GM19025 (cell line): Measurements from ENCODE around the gene ATP6V1G2.
A peak's percentile ranks its signal among the peaks of the same experiment; 100 is the strongest.
"Not testable (repeated sequence)": the region's sequence is repeated elsewhere in the genome, so short reads cannot be mapped to it uniquely, and the experiment has no call there.

ENCODE experiments used
- ATAC-seq: cut with Tn5 transposase; IDR thresholded peaks from one replicate; pipeline ENCODE4 v1.9.1; 2021; ENCODE audit warnings: mild to moderate bottlenecking, low read depth, moderate library complexity; ENCODE audit not compliant: unreplicated experiment

ATP6V1G2 gene

GRCh38 chr6:31531771-31532643, 14.4 kb downstream of the ATP6V1G2 start:
- ATAC-seq = no peak

- ATAC-seq = no peak
Observed at GRCh38 chr6:31531162-31531561, 15.2 kb downstream of the ATP6V1G2 start.

GRCh38 chr6:31530659-31531058, 15.7 kb downstream of the ATP6V1G2 start:
- no peak for ATAC-seq

GRCh38 chr6:31529329-31530150, 16.9 kb downstream of the ATP6V1G2 start:
- ATAC-seq = no peak

- no peak for ATAC-seq
Observed at GRCh38 chr6:31528821-31529328, 17.5 kb downstream of the ATP6V1G2 start, which contains the start of gene MCCD1. TSS of gene MCCD1 (plus strand) at chr6:31528962. CDS start at chr6:31529015, 53 bp downstream.

GRCh38 chr6:31528307-31528777, 18.1 kb downstream of the ATP6V1G2 start:
- no peak for ATAC-seq

- ATAC-seq = no peak
Observed at GRCh38 chr6:31525932-31526591, 20.3 kb downstream of the ATP6V1G2 start.

GRCh38 chr6:31525553-31525931, 20.9 kb downstream of the ATP6V1G2 start:
- no peak for ATAC-seq

- no peak for ATAC-seq
Observed at GRCh38 chr6:31521835-31522234, 24.6 kb downstream of the ATP6V1G2 start.

GRCh38 chr6:31513456-31514165, 32.8 kb downstream of the ATP6V1G2 start:
- no peak for ATAC-seq

GRCh38 chr6:31510007-31510406, 36.4 kb downstream of the ATP6V1G2 start:
- no peak for ATAC-seq

GRCh38 chr6:31509036-31509435, 37.4 kb downstream of the ATP6V1G2 start:
- not testable (repeated sequence) for ATAC-seq

- no peak for ATAC-seq
Observed at GRCh38 chr6:31502586-31502985, 43.8 kb downstream of the ATP6V1G2 start.

- ATAC-seq = not testable (repeated sequence)
Observed at GRCh38 chr6:31499648-31500047, 46.8 kb downstream of the ATP6V1G2 start.

GRCh38 chr6:31498748-31499147, 47.7 kb downstream of the ATP6V1G2 start:
- no peak for ATAC-seq

GRCh38 chr6:31497531-31498476, 48.6 kb downstream of the ATP6V1G2 start, which contains the start of gene MICB:
TSS of gene MICB (plus strand) at chr6:31498145. CDS start at chr6:31498194, 49 bp downstream.
- peak; percentile 53 for ATAC-seq

- not testable (repeated sequence) for ATAC-seq
Observed at GRCh38 chr6:31496826-31497225, 49.6 kb downstream of the ATP6V1G2 start.

GRCh38 chr6:31495580-31495979, 50.8 kb downstream of the ATP6V1G2 start:
- ATAC-seq = no peak
